Smooth muscle cell (in vitro differentiated cells): Measurements from ENCODE around the gene PANK4. TPM values are rescaled to one million over a fixed set of nuclear protein-coding genes. Genes with fewer than 3 reads are reported as not detected.

Experiments used
- DNase-seq: peaks from one replicate; lab custom pipeline; 2025; ENCODE audit not compliant: unreplicated experiment; lab: John Stamatoyannopoulos, UW
- H2AFZ ChIP-seq: fragments of 200-600 bp; sonication (generic); 2 replicates; pipeline ENCODE4 v1.6.0; 2016; ENCODE audit warnings: antibody characterized with exemption, low read depth, mild to moderate bottlenecking
- H3F3A ChIP-seq: fragments of 200-600 bp; sonication (generic); 2 replicates; pipeline ENCODE4 v1.6.0; 2017; ENCODE audit warnings: antibody characterized with exemption, low read depth
- H3K27ac ChIP-seq: fragments of 200-600 bp; sonication (generic); 2 replicates; pipeline ENCODE4 v1.5.1; 2016; ENCODE audit warnings: low read depth, mild to moderate bottlenecking
- H3K27me3 ChIP-seq: fragments of 200-600 bp; sonication (generic); 2 replicates; pipeline ENCODE4 v1.6.1; 2016; ENCODE audit warnings: low read depth, mild to moderate bottlenecking
- H3K36me3 ChIP-seq: fragments of 200-600 bp; sonication (generic); 2 replicates; pipeline ENCODE4 v1.5.1; 2016; ENCODE audit warnings: low read depth
- H3K4me1 ChIP-seq: fragments of 200-600 bp; sonication (generic); 2 replicates; pipeline ENCODE4 v1.5.1; 2016; ENCODE audit warnings: low read depth
- H3K4me2 ChIP-seq: fragments of 200-600 bp; sonication (generic); 2 replicates; pipeline ENCODE4 v1.6.0; 2016; ENCODE audit warnings: mild to moderate bottlenecking
- H3K4me3 ChIP-seq: fragments of 200-600 bp; sonication (generic); 2 replicates; pipeline ENCODE4 v1.5.1; 2016; ENCODE audit warnings: mild to moderate bottlenecking
- H3K79me2 ChIP-seq: fragments of 200-600 bp; sonication (generic); 2 replicates; pipeline ENCODE4 v1.6.0; 2016; ENCODE audit warnings: low read depth, mild to moderate bottlenecking
- H3K9ac ChIP-seq: fragments of 200-600 bp; sonication (generic); 2 replicates; pipeline ENCODE4 v1.6.0; 2016; ENCODE audit warnings: low read depth
- H3K9me3 ChIP-seq: fragments of 200-600 bp; sonication (generic); replicated peaks from 2 replicates; pipeline ENCODE4 v1.5.1; 2016; ENCODE audit warnings: low read depth
- H4K20me1 ChIP-seq: fragments of 200-600 bp; sonication (generic); 2 replicates; pipeline ENCODE4 v1.6.0; 2016; ENCODE audit warnings: low read depth
- CTCF ChIP-seq: fragments of 200-600 bp; sonication (generic); IDR thresholded peaks from 2 replicates; pipeline ENCODE4 v1.5.1; 2017; ENCODE audit warnings: borderline replicate concordance, mild to moderate bottlenecking, antibody characterized with exemption; ENCODE audit not compliant: insufficient read depth, poor library complexity, severe bottlenecking
- WGBS: methylation state at CpG from one replicate; pipeline ENCODE4 v1.1.7; 2016; ENCODE audit warnings: low lambda C conversion rate; 5-methylcytosine and 5-hydroxymethylcytosine counted together
- polyA plus RNA-seq: library from polyadenylated mRNA; unstranded; fragments of >200 nt; fragmentation: Nextera tagmentation; extraction: Ambion mirVana; gene quantifications from 2 replicates; pipeline ENCODE4 v1.2.1, GENCODE V29; 2016
- total RNA-seq: library from RNA; depleted of rRNA; stranded (reverse); fragments of >200 nt; gene quantifications from 2 replicates; pipeline ENCODE4 v1.2.3, GENCODE V29; 2014

The PANK4 gene
- total and polyA plus RNA-seq, 2 experiments from 2014 or later = 28.4 to 28.7 TPM

- TF ChIP-seq CTCF = no peak
- H3K79me2 ChIP-seq = peaks cover 23% of the 10 kb centered on the region
- no peak overlapping the region for H2AFZ ChIP-seq
- no peaks in the 10 kb centered on the region for H3K4me1 ChIP-seq
- H4K20me1 ChIP-seq = peaks cover 63% of the 10 kb centered on the region
- no peak overlapping the region for H3K27ac ChIP-seq
- H3K4me2 ChIP-seq = no peak overlapping the region
- 87% methylated on average over 23 of the region's 25 CpGs for WGBS
- H3K9ac ChIP-seq = no peak overlapping the region
- no peaks in the 10 kb centered on the region for H3K9me3 ChIP-seq
- no peaks in the 10 kb centered on the region for H3K27me3 ChIP-seq
- no peak overlapping the region for H3K4me3 ChIP-seq
- no peaks in the 10 kb centered on the region for H3K36me3 ChIP-seq
- H3F3A ChIP-seq = no peaks in the 10 kb centered on the region
- DNase-seq = no peak
These were observed 7.2 kb downstream of the PANK4 start for GRCh38 chr1:2519029-2519685.

GRCh38 chr1:2518528-2518927, 7.9 kb downstream of the PANK4 start:
- H3F3A ChIP-seq = no peaks in the 10 kb centered on the region
- H3K36me3 ChIP-seq = no peaks in the 10 kb centered on the region
- H3K4me2 ChIP-seq = no peak overlapping the region
- no peak overlapping the region for H3K27ac ChIP-seq
- H3K4me1 ChIP-seq = no peaks in the 10 kb centered on the region
- peaks cover 57% of the 10 kb centered on the region for H4K20me1 ChIP-seq
- no peak for TF ChIP-seq CTCF
- no peak overlapping the region for H3K9ac ChIP-seq
- no peak overlapping the region for H2AFZ ChIP-seq
- H3K79me2 ChIP-seq = peaks cover 17% of the 10 kb centered on the region
- 95% methylated on average over 26 of the region's 26 CpGs for WGBS
- H3K4me3 ChIP-seq = no peak overlapping the region
- DNase-seq = no peak
- H3K27me3 ChIP-seq = no peaks in the 10 kb centered on the region
- no peaks in the 10 kb centered on the region for H3K9me3 ChIP-seq

- Histone ChIP-seq H3K36me3 (no peaks in the 10 kb centered on the region), H3K27me3 (no peaks in the 10 kb centered on the region), H4K20me1 (peaks cover 51% of the 10 kb centered on the region), H3K4me3 (no peak overlapping the region), H3K79me2 (peaks cover 11% of the 10 kb centered on the region), H3K9me3 (no peaks in the 10 kb centered on the region), H2AFZ (no peak overlapping the region), H3K4me2 (no peak overlapping the region), H3F3A (no peaks in the 10 kb centered on the region), H3K9ac (no peak overlapping the region), H3K4me1 (no peaks in the 10 kb centered on the region), H3K27ac (no peak overlapping the region)
- 98% methylated on average over 17 of the region's 17 CpGs for WGBS
- no peak for TF ChIP-seq CTCF
- DNase-seq = no peak
These were observed 8.4 kb downstream of the PANK4 start for GRCh38 chr1:2517966-2518365.

- no peak overlapping the region for H2AFZ ChIP-seq
- no peaks in the 10 kb centered on the region for H3K9me3 ChIP-seq
- no peak overlapping the region for H3K4me2 ChIP-seq
- no peak for TF ChIP-seq CTCF
- H3K27ac ChIP-seq = no peak overlapping the region
- no peaks in the 10 kb centered on the region for H3K4me1 ChIP-seq
- H3K9ac ChIP-seq = no peak overlapping the region
- H4K20me1 ChIP-seq = peaks cover 49% of the 10 kb centered on the region
- DNase-seq = no peak
- no peaks in the 10 kb centered on the region for H3K36me3 ChIP-seq
- 97% methylated on average over 14 of the region's 14 CpGs for WGBS
- no peaks in the 10 kb centered on the region for H3F3A ChIP-seq
- peaks cover 3% of the 10 kb centered on the region for H3K79me2 ChIP-seq
- H3K27me3 ChIP-seq = no peaks in the 10 kb centered on the region
- H3K4me3 ChIP-seq = no peak overlapping the region
These were observed 9.4 kb downstream of the PANK4 start for GRCh38 chr1:2516946-2517345.
